Esophagus squamous epithelium (tissue), 4 donors: ENCODE results near the gene PTPRD.

Source experiments
- POLR2A ChIP-seq, 4 donors: fragments of 450-650 bp; IDR thresholded peaks; one replicate each; pipeline ENCODE4 v1.6.1; 2017; ENCODE audit warnings: antibody characterized with exemption in 4 of 4, mild to moderate bottlenecking in 4 of 4, moderate library complexity in 3 of 4
- TF ChIP-seq, protein P1 (sequence below), 6 experiments: fragments of 450-650 bp in 4 of 6; fragments of 200-600 bp in 2 of 6; sonication (generic) in 2 of 6; IDR thresholded peaks; one replicate each; pipeline ENCODE4 v1.5.1; 2016 to 2019; ENCODE audit warnings: antibody characterized with exemption in 6 of 6, mild to moderate bottlenecking in 4 of 6, moderate library complexity in 4 of 6

- TF ChIP-seq, protein P1, sequence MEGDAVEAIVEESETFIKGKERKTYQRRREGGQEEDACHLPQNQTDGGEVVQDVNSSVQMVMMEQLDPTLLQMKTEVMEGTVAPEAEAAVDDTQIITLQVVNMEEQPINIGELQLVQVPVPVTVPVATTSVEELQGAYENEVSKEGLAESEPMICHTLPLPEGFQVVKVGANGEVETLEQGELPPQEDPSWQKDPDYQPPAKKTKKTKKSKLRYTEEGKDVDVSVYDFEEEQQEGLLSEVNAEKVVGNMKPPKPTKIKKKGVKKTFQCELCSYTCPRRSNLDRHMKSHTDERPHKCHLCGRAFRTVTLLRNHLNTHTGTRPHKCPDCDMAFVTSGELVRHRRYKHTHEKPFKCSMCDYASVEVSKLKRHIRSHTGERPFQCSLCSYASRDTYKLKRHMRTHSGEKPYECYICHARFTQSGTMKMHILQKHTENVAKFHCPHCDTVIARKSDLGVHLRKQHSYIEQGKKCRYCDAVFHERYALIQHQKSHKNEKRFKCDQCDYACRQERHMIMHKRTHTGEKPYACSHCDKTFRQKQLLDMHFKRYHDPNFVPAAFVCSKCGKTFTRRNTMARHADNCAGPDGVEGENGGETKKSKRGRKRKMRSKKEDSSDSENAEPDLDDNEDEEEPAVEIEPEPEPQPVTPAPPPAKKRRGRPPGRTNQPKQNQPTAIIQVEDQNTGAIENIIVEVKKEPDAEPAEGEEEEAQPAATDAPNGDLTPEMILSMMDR (IDR thresholded peaks at IDR 0.05) = no peak
- no peak for TF ChIP-seq POLR2A (IDR thresholded peaks at IDR 0.05)
Measured at GRCh38 chr9:10341057-10341456, 271.7 kb downstream of the PTPRD start.
